MM.1S (cell line): ENCODE measurements around the gene TRIM5.

Source experiments
- DNase-seq: peaks from one replicate; pipeline ENCODE4 v3.0.0-alpha.2; 2015
- H2AFZ ChIP-seq: fragments of 300-600 bp; sonication (generic); 2 replicates; pipeline ENCODE4 v1.6.0; 2016; ENCODE audit warnings: antibody characterized with exemption, low read length
- H3F3A ChIP-seq: fragments of 300-600 bp; sonication (generic); 2 replicates; pipeline ENCODE4 v1.6.1; 2016; ENCODE audit warnings: mild to moderate bottlenecking, antibody characterized with exemption, low read length, moderate library complexity, mixed read lengths; ENCODE audit not compliant: insufficient read depth
- H3K27ac ChIP-seq: fragments of 300-600 bp; sonication (generic); 2 replicates; pipeline ENCODE4 v1.5.1; 2016; ENCODE audit warnings: mild to moderate bottlenecking, low read length
- H3K27me3 ChIP-seq: fragments of 300-600 bp; sonication (generic); replicated peaks from 2 replicates; pipeline ENCODE4 v1.6.0; 2016; ENCODE audit warnings: low read length; ENCODE audit not compliant: insufficient read depth
- H3K36me3 ChIP-seq: fragments of 300-600 bp; sonication (generic); replicated peaks from 2 replicates; pipeline ENCODE4 v1.6.1; 2016; ENCODE audit warnings: mild to moderate bottlenecking, low read length, mixed read lengths; ENCODE audit not compliant: insufficient read depth
- H3K4me1 ChIP-seq: fragments of 300-600 bp; sonication (generic); 2 replicates; pipeline ENCODE4 v1.6.1; 2016; ENCODE audit warnings: low read length, mixed read lengths
- H3K4me2 ChIP-seq: fragments of 300-600 bp; sonication (generic); 2 replicates; pipeline ENCODE4 v1.6.0; 2016; ENCODE audit warnings: low read depth, low read length
- H3K4me3 ChIP-seq: fragments of 300-600 bp; sonication (generic); 2 replicates; pipeline ENCODE4 v1.5.1; 2016; ENCODE audit warnings: low read length, mixed read lengths
- H3K79me2 ChIP-seq: fragments of 300-600 bp; sonication (generic); 2 replicates; pipeline ENCODE4 v1.6.1; 2016; ENCODE audit warnings: mixed run types, low read length, mixed read lengths
- H3K9ac ChIP-seq: fragments of 300-600 bp; sonication (generic); 2 replicates; pipeline ENCODE4 v1.6.1; 2016; ENCODE audit warnings: low read length, mixed read lengths
- H3K9me2 ChIP-seq: fragments of 300-600 bp; sonication (generic); replicated peaks from 2 replicates; pipeline ENCODE4 v1.6.1; 2016; ENCODE audit warnings: mild to moderate bottlenecking, low read length, mixed read lengths; ENCODE audit not compliant: insufficient read depth
- H3K9me3 ChIP-seq: fragments of 300-600 bp; sonication (generic); replicated peaks from 2 replicates; pipeline ENCODE4 v1.6.1; 2016; ENCODE audit warnings: mild to moderate bottlenecking, low read length, mixed read lengths; ENCODE audit not compliant: insufficient read depth
- H4K20me1 ChIP-seq: fragments of 300-600 bp; sonication (generic); 2 replicates; pipeline ENCODE4 v1.6.1; 2016; ENCODE audit warnings: mild to moderate bottlenecking, low read length, moderate library complexity, mixed read lengths; ENCODE audit not compliant: insufficient read depth
- CTCF ChIP-seq: fragments of 300-600 bp; sonication (generic); IDR thresholded peaks from 2 replicates; pipeline ENCODE4 v1.5.1; 2016; ENCODE audit warnings: antibody characterized with exemption, low read length, mixed read lengths
- EZH2 ChIP-seq: fragments of 300-600 bp; sonication (generic); optimal IDR thresholded peaks from 2 replicates; pipeline ENCODE3; 2017; ENCODE audit warnings: low read depth, mild to moderate bottlenecking, antibody characterized with exemption, low read length, mixed read lengths
- EZH2phosphoT487 ChIP-seq: fragments of 300-600 bp; sonication (generic); IDR thresholded peaks from 2 replicates; pipeline ENCODE4 v1.6.1; 2018; ENCODE audit warnings: antibody characterized with exemption, low read length

TRIM5 gene

GRCh38 chr11:5679811-5680210, 5.1 kb downstream of the TRIM5 start:
- DNase-seq: no peak
- H3K9ac ChIP-seq: no peak overlapping the region
- no peak overlapping the region for H3K27ac ChIP-seq
- no peaks in the 10 kb centered on the region for H3K9me2 ChIP-seq
- no peaks in the 10 kb centered on the region for H4K20me1 ChIP-seq
- H2AFZ ChIP-seq: no peak overlapping the region
- no peak overlapping the region for H3K4me3 ChIP-seq
- H3K27me3 ChIP-seq: no peaks in the 10 kb centered on the region
- H3K4me2 ChIP-seq: no peak overlapping the region
- H3K36me3 ChIP-seq: no peaks in the 10 kb centered on the region
- no peaks in the 10 kb centered on the region for H3K79me2 ChIP-seq
- TF ChIP-seq EZH2 (no peak), EZH2phosphoT487 (no peak), CTCF (no peak)
- H3K9me3 ChIP-seq: no peaks in the 10 kb centered on the region
- H3K4me1 ChIP-seq: no peaks in the 10 kb centered on the region
- H3F3A ChIP-seq: peaks cover 6% of the 10 kb centered on the region

- H3K27me3 ChIP-seq: no peaks in the 10 kb centered on the region
- H4K20me1 ChIP-seq: no peaks in the 10 kb centered on the region
- no peak overlapping the region for H3K9ac ChIP-seq
- TF ChIP-seq EZH2 (no peak), CTCF (no peak), EZH2phosphoT487 (no peak)
- DNase-seq: no peak
- no peaks in the 10 kb centered on the region for H3K79me2 ChIP-seq
- no peak overlapping the region for H3K27ac ChIP-seq
- H3K9me2 ChIP-seq: no peaks in the 10 kb centered on the region
- H3K4me1 ChIP-seq: no peaks in the 10 kb centered on the region
- no peak overlapping the region for H2AFZ ChIP-seq
- no peaks in the 10 kb centered on the region for H3K9me3 ChIP-seq
- H3F3A ChIP-seq: no peaks in the 10 kb centered on the region
- H3K4me3 ChIP-seq: no peak overlapping the region
- H3K36me3 ChIP-seq: no peaks in the 10 kb centered on the region
- no peak overlapping the region for H3K4me2 ChIP-seq
Measured at GRCh38 chr11:5674391-5674790, 10.5 kb downstream of the TRIM5 start.

GRCh38 chr11:5671831-5672230, 13.0 kb downstream of the TRIM5 start:
- Histone ChIP-seq H3K9me3 (no peaks in the 10 kb centered on the region), H3K79me2 (no peaks in the 10 kb centered on the region), H4K20me1 (no peaks in the 10 kb centered on the region), H2AFZ (no peak overlapping the region), H3K27me3 (no peaks in the 10 kb centered on the region), H3K4me1 (no peaks in the 10 kb centered on the region), H3F3A (no peaks in the 10 kb centered on the region), H3K4me3 (no peak overlapping the region), H3K9me2 (no peaks in the 10 kb centered on the region), H3K27ac (no peak overlapping the region), H3K36me3 (no peaks in the 10 kb centered on the region), H3K9ac (no peak overlapping the region), H3K4me2 (no peak overlapping the region)
- no peak for DNase-seq
- TF ChIP-seq EZH2 (no peak), CTCF (no peak), EZH2phosphoT487 (no peak)

GRCh38 chr11:5666402-5666793, 18.5 kb downstream of the TRIM5 start:
- no peaks in the 10 kb centered on the region for H3K4me1 ChIP-seq
- H3K4me3 ChIP-seq: no peak overlapping the region
- H3K79me2 ChIP-seq: no peaks in the 10 kb centered on the region
- no peak for TF ChIP-seq EZH2
- no peak for TF ChIP-seq CTCF
- no peak for TF ChIP-seq EZH2phosphoT487
- H3K9me2 ChIP-seq: no peaks in the 10 kb centered on the region
- H2AFZ ChIP-seq: no peak overlapping the region
- no peaks in the 10 kb centered on the region for H3K27me3 ChIP-seq
- no peak overlapping the region for H3K27ac ChIP-seq
- no peak overlapping the region for H3K9ac ChIP-seq
- no peak overlapping the region for H3K4me2 ChIP-seq
- no peaks in the 10 kb centered on the region for H3F3A ChIP-seq
- no peaks in the 10 kb centered on the region for H4K20me1 ChIP-seq
- H3K9me3 ChIP-seq: no peaks in the 10 kb centered on the region
- H3K36me3 ChIP-seq: no peaks in the 10 kb centered on the region
- no peak for DNase-seq
